Lower leg skin (tissue), 4 donors: ENCODE data around the gene ST8SIA4. TPM values are rescaled to one million over a fixed set of nuclear protein-coding genes. Genes with fewer than 3 reads are reported as not detected.

Experiments
- DNase-seq, 2 donors: peaks; one replicate each; pipeline ENCODE4 v3.0.0-alpha.2; 2019; ENCODE audit warnings: low spot score in 2 of 2
- H3K4me3 ChIP-seq: fragments of 200-600 bp; sonication (generic); 2 replicates; pipeline ENCODE4 v1.5.1; 2017; ENCODE audit warnings: mild to moderate bottlenecking, low read depth; ENCODE audit not compliant: poor library complexity, severe bottlenecking
- POLR2A ChIP-seq, 2 donors: fragments of 450-650 bp; IDR thresholded peaks; one replicate each; pipeline ENCODE4 v1.6.1; 2016 to 2017; ENCODE audit warnings: antibody characterized with exemption in 2 of 2, mild to moderate bottlenecking in 1 of 2, moderate library complexity in 1 of 2
- WGBS, 2 donors: methylation state at CpG; one replicate each; pipeline ENCODE4 v1.1.5; 2018; 5-methylcytosine and 5-hydroxymethylcytosine counted together
- intact Hi-C: fragments of 100-400 bp; cut with DNase I; formaldehyde crosslinking; loops from one replicate; pipeline ENCODE4 v1.15.0; 2023; ENCODE audit warnings: low total_unique reads
- total RNA-seq, 4 donors: library from RNA; depleted of rRNA; stranded (reverse); fragments of >200 nt; gene quantifications; one replicate each; pipeline ENCODE4 v1.1.0, GENCODE V29; 2016
- TF ChIP-seq, protein P1 (sequence below), 3 donors: fragments of 450-650 bp; IDR thresholded peaks; one replicate each; pipeline ENCODE4 v1.5.1; 2016; ENCODE audit warnings: antibody characterized with exemption in 3 of 3, mild to moderate bottlenecking in 3 of 3, moderate library complexity in 2 of 3

The ST8SIA4 gene
- total RNA-seq, 4 donors from 2014 or later: 0.68 to 1.3 (median 0.91) TPM

DNA sequence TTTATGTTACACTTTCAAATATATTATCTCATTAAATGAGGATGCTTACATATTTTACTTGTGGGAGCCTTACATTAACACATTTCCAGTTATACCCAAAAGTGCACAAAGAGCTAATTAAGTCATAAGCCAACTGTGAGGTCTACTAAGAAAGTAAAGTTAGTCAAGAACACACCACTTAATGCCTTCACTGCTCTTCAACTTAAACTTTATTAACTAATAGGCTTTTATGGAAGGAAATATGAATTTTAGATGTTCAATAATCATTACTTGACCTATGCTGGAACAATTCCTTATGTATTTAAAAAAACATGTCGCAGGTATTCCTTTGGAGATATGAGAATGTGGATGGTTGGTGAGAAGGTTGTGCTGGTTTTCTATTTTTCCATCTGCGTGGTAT is 3.4 kb downstream of the ST8SIA4 start:
- no peak overlapping the region for H3K4me3 ChIP-seq
- 92 to 95% methylated on average over 2 of the region's 2 CpGs for WGBS, 2 donors
- TF ChIP-seq POLR2A (IDR thresholded peaks at IDR 0.05): no peak
- TF ChIP-seq, protein P1, sequence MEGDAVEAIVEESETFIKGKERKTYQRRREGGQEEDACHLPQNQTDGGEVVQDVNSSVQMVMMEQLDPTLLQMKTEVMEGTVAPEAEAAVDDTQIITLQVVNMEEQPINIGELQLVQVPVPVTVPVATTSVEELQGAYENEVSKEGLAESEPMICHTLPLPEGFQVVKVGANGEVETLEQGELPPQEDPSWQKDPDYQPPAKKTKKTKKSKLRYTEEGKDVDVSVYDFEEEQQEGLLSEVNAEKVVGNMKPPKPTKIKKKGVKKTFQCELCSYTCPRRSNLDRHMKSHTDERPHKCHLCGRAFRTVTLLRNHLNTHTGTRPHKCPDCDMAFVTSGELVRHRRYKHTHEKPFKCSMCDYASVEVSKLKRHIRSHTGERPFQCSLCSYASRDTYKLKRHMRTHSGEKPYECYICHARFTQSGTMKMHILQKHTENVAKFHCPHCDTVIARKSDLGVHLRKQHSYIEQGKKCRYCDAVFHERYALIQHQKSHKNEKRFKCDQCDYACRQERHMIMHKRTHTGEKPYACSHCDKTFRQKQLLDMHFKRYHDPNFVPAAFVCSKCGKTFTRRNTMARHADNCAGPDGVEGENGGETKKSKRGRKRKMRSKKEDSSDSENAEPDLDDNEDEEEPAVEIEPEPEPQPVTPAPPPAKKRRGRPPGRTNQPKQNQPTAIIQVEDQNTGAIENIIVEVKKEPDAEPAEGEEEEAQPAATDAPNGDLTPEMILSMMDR (IDR thresholded peaks at IDR 0.05): no peak
- DNase-seq: no peak
- intact Hi-C loops: no loop called here

DNA sequence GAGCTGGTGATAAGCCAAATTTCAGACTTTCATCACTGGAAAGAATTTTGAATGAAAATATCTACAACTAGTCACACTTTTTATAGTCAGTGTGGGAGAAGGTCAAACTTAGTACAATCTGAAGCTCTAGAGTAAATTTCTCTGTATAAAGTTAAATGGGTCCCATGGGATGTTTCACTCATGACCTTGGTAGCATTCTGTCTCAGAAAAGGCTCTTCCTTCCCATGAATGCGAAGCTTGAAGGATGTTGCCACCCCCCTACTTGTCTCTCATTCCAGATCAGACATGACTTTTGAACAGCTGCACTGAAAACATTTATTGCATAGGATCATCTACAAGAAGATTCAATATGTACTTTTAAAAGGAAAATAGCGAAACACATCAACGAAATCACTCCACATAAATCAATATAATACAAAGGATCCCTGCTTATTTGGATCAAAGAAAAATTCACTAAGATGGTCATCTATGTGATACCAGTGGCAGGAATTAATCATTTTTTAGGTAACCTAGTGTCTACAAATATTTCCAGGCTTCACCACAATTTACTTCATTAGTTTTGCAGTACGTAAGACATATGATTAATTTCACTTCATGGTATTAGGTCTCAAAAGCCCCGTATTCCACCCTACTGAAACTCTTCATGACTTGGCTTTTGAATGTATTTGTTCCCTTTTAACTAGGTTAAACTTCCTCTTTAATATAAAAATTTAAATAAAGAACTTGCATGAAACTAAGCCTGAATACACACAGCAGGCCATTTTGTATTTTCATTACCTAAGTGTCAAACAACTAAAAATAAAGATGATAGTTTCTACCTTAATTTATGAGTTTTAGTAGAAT is 4.4 kb downstream of the ST8SIA4 start:
- WGBS, 2 donors: 71 to 72% methylated on average over 5 of the region's 5 CpGs
- DNase-seq: no peak
- TF ChIP-seq POLR2A (IDR thresholded peaks at IDR 0.05): no peak
- TF ChIP-seq, protein P1 (IDR thresholded peaks at IDR 0.05): no peak
- no peak overlapping the region for H3K4me3 ChIP-seq
- intact Hi-C loops: no loop called here

DNA sequence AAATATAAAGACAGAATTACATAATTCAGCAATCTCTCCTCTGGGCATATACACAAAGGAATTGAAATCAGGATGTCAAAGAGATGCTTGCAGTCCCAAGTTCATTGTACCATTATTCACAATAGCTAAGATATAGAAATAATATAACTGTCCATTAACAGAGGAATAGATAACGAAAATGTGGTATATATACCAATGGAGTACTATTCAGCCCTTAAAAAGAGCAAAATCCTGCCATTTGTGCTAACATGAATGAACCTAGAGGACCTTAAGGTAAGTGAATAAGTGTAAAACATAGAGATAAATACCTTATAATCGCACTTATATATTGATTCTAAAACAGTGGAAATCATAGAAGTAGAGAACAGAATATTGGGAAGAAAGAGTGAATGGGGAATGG is 7.0 kb downstream of the ST8SIA4 start:
- intact Hi-C loops: no loop called here
- DNase-seq: no peak
- H3K4me3 ChIP-seq: no peak overlapping the region
- TF ChIP-seq, protein P1 (IDR thresholded peaks at IDR 0.05): no peak
- TF ChIP-seq POLR2A (IDR thresholded peaks at IDR 0.05): no peak
- 86 to 91% methylated on average over 2 of the region's 2 CpGs for WGBS, 2 donors

DNA sequence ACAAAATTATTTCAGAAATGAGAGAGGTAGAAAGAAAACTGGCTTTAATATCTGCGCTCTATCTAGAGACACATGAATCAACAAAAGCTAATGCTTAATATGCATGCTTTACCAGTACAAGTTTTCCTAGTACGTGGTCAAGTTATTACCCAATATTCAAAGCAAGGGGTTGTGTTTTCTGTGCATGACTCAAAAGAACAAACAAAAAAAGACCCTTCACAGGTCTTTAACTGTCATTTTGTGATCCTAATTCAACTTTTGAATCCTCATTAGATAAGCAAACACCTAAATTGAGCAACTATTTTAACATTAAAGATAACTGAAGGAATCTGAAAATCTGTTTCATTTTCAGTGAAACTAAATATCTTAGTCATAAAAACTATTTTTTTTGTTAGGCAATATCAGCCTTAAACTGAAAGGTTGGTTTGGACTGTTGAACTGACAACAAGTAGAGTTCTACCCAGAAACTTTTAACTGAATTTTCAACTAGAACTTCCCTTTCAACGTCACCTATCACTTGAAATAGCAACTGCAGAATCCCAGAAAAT is 12.5 kb downstream of the ST8SIA4 start:
- no peak for DNase-seq
- H3K4me3 ChIP-seq: no peak overlapping the region
- TF ChIP-seq, protein P1 (IDR thresholded peaks at IDR 0.05): no peak
- intact Hi-C loops: no loop called here
- 38 to 42% methylated on average over 3 of the region's 3 CpGs for WGBS, 2 donors

DNA sequence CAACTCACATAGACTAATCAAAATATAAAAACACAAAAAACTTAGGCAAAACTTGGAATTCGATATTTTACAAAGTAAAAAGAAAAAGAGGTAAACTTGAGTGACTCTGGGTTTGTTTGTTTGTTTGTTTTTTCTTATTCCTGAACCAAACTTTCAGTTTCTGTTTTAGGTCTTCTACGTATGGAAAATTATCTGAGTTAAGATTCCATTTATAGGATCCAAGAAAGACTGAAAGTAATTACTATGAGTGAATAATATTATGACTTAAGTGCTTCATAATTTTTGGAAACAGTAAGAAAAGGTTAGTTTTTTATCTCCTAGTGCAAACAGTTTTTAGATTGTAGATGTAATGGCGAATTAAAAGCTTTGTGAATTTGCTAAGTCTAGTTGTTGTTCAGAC is 13.2 kb downstream of the ST8SIA4 start:
- no peak for DNase-seq
- intact Hi-C loops: no loop called here
- TF ChIP-seq, protein P1 (IDR thresholded peaks at IDR 0.05): no peak
- no peak for TF ChIP-seq POLR2A (IDR thresholded peaks at IDR 0.05)
- no peak overlapping the region for H3K4me3 ChIP-seq
- WGBS, 2 donors: 49 to 52% methylated on average over 3 of the region's 3 CpGs
